ENCODE results near the gene GRHPR. TPM values are rescaled to one million over a fixed set of nuclear protein-coding genes. Genes with fewer than 3 reads are reported as not detected.

The GRHPR gene
- total RNA-seq, 1 donor from 2014 or later = 91.6 TPM

DNA sequence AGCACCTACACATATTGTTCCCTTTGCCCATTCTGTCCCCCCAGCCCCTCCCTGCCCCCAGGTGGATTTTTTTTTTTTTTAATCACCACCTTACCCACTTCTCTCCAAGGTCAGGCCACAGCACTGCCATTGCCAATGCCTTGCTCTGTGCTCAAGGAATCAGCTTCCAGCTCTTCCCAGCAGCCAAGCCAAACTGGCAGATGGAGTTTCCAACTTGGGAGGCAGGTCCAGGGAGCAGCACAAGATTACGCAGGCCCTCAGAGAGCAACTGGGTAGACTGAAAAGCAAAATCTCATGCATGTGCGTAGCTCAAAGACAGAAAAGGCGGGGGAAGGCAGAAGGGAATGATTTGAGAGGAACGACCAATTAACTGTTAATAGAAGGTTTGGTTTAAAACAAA lies 15.1 kb downstream of the GRHPR start:
- DNase-seq (ENCODE audit: low read depth) (no peak), FAIRE-seq (no peak)
- TF ChIP-seq, protein P1, sequence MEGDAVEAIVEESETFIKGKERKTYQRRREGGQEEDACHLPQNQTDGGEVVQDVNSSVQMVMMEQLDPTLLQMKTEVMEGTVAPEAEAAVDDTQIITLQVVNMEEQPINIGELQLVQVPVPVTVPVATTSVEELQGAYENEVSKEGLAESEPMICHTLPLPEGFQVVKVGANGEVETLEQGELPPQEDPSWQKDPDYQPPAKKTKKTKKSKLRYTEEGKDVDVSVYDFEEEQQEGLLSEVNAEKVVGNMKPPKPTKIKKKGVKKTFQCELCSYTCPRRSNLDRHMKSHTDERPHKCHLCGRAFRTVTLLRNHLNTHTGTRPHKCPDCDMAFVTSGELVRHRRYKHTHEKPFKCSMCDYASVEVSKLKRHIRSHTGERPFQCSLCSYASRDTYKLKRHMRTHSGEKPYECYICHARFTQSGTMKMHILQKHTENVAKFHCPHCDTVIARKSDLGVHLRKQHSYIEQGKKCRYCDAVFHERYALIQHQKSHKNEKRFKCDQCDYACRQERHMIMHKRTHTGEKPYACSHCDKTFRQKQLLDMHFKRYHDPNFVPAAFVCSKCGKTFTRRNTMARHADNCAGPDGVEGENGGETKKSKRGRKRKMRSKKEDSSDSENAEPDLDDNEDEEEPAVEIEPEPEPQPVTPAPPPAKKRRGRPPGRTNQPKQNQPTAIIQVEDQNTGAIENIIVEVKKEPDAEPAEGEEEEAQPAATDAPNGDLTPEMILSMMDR (IDR thresholded peaks at IDR 0.05; ENCODE audit: insufficient read depth, low read length, severe bottlenecking) = no peak
- peaks cover 26% of the 10 kb centered on the region for H3K36me3 ChIP-seq (ENCODE audit: control insufficient read depth, insufficient read depth, low read length)
- H3K27me3 ChIP-seq (ENCODE audit: control insufficient read depth, insufficient read depth, low read length) = no peaks in the 10 kb centered on the region
- no peak overlapping the region for H3K4me3 ChIP-seq (ENCODE audit: low read depth, low read length)

DNA sequence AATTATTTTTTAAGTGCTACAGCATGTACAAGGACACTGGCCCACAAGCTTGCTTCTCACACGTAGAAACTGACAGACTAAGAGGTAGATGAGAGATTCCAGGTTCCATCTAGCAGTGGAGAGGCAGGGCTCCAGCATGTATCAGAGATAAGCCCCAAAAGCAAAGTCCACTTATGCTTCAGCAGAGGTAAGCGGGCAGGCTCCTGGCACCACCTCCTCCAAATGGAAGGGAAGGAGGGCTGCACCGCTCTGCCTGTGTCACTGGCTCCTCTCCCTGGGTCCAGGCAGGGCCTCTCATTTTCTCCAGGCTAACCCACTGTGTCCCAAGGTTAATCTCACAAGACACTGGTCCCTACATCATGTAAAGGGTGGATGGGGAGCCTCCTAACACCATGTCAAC lies 15.9 kb downstream of the GRHPR start:
- Histone ChIP-seq H3K27me3 (ENCODE audit: control insufficient read depth, insufficient read depth, low read length) (no peaks in the 10 kb centered on the region), H3K36me3 (ENCODE audit: control insufficient read depth, insufficient read depth, low read length) (peaks cover 26% of the 10 kb centered on the region), H3K4me3 (ENCODE audit: low read depth, low read length) (no peak overlapping the region)
- FAIRE-seq (no peak), DNase-seq (ENCODE audit: low read depth) (no peak)
- TF ChIP-seq, protein P1 (IDR thresholded peaks at IDR 0.05; ENCODE audit: insufficient read depth, low read length, severe bottlenecking) = no peak

DNA sequence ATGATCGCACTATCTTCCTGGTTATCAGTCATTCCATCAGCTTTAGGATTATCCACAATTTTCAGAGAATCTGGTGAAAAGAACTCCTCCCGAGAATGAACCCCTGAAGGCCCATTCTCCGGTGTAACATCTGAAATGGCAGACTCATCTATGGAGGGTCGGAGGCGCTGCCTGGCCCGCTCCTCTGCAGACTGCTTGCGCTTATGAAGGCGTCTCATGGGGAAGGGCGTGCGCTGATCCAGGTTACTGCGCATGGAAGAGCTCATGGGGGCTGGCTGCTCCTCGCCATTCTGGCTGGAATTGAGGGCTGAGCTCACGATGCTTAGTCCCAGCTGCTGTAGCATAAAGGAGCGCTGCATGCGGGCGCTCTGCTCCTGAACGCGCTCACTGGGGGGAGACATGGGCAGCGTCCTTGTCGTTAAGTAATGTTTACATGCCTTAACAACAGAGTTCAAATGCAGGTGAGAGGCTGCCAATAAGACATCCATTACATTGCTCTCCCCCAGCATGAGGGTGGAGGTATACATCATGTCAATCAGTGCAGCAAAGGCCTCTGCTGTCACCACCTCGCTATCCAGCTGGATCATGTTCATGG lies 19.4 kb downstream of the GRHPR start:
- no peak for FAIRE-seq

DNA sequence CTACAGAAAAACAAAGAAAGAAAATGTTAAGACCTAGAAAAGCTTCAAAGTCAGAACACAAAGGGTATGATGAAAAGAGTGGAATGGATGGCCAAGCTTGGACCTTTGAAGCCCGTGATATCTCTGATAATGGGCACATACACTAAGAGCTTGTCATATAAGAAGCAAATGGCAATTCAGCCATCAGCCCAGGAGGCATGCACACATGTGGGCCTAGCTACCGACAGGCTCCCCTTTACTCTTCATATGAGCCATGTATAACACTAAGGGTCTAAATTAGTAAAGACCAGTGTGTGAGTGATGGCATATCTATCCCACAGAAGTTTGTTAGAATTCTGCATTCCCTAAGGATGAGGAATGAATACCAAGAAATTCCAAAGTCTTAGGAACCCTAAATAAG lies 20.1 kb downstream of the GRHPR start:
- no peak for FAIRE-seq
- Histone ChIP-seq H3K36me3 (ENCODE audit: control insufficient read depth, insufficient read depth, low read length) (peaks cover 19% of the 10 kb centered on the region), H3K4me3 (ENCODE audit: low read depth, low read length) (no peak overlapping the region), H3K27me3 (ENCODE audit: control insufficient read depth, insufficient read depth, low read length) (no peaks in the 10 kb centered on the region)
- TF ChIP-seq, protein P1 (IDR thresholded peaks at IDR 0.05; ENCODE audit: insufficient read depth, low read length, severe bottlenecking) = no peak
- no peak for DNase-seq (ENCODE audit: low read depth)

More for the DNA sequence above, 19.4 kb downstream of the GRHPR start:
- Histone ChIP-seq H3K4me3 (ENCODE audit: low read depth, low read length) (no peak overlapping the region), H3K27me3 (ENCODE audit: control insufficient read depth, insufficient read depth, low read length) (no peaks in the 10 kb centered on the region), H3K36me3 (ENCODE audit: control insufficient read depth, insufficient read depth, low read length) (peaks cover 19% of the 10 kb centered on the region)
- DNase-seq (ENCODE audit: low read depth) = no peak
- TF ChIP-seq, protein P1 (IDR thresholded peaks at IDR 0.05; ENCODE audit: insufficient read depth, low read length, severe bottlenecking) = no peak

DNA sequence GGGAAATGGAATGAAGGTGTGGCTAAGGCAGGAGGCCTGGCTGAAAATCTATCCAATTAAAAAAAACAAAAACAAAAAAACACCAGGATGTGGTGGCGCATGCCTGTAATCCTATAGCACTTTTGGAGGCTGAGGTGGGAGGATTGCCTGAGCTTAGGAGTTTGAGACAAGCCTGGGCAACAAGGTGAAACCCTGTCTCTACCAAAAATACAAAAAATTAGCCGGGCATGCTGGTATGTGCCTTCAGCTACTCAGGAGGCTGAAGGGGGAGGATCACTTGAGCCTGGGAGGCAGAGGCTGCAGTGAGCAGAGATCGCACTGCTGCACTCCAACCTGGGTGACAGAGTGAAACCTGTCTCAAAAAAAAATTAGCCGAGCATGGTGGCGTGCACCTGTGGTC lies 21.1 kb downstream of the GRHPR start:
- H3K4me3 ChIP-seq (ENCODE audit: low read depth, low read length) = no peak overlapping the region
- H3K27me3 ChIP-seq (ENCODE audit: control insufficient read depth, insufficient read depth, low read length) = no peaks in the 10 kb centered on the region
- FAIRE-seq = no peak
- peak; percentile 39 for DNase-seq (ENCODE audit: low read depth)
- TF ChIP-seq, protein P1 (IDR thresholded peaks at IDR 0.05; ENCODE audit: insufficient read depth, low read length, severe bottlenecking) = no peak
- H3K36me3 ChIP-seq (ENCODE audit: control insufficient read depth, insufficient read depth, low read length) = peaks cover 14% of the 10 kb centered on the region

DNA sequence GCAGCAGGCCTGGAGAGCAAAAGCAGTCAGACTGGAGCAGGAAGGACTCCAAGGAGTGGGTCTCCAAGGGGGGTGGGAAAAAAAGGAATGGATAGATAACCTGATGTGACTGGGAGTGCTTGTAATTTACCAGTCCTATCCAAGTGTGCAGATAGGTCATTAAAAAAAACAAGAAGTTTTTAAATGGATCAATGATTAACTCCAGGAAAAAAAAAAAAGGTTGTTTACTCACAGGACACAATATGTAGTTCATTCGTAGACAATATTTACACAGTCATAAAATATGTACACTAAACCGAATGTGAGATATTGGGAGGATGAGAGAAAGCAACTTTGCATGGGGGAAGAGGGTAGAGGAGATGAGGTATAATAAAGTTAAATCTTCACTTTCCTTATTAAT lies 22.4 kb downstream of the GRHPR start:
- Histone ChIP-seq H3K4me3 (ENCODE audit: low read depth, low read length) (no peak overlapping the region), H3K27me3 (ENCODE audit: control insufficient read depth, insufficient read depth, low read length) (no peaks in the 10 kb centered on the region), H3K36me3 (ENCODE audit: control insufficient read depth, insufficient read depth, low read length) (peaks cover 12% of the 10 kb centered on the region)
- TF ChIP-seq, protein P1 (IDR thresholded peaks at IDR 0.05; ENCODE audit: insufficient read depth, low read length, severe bottlenecking) = no peak
- FAIRE-seq (no peak), DNase-seq (ENCODE audit: low read depth) (no peak)

Measured in bronchial epithelial cell (primary cell).